ENCODE results near the gene MXD4. TPM values are rescaled to one million over a fixed set of nuclear protein-coding genes. Genes with fewer than 3 reads are reported as not detected.

The MXD4 gene
- total and polyA plus RNA-seq, 2 donors (not counting 1 experiment from before 2014, with no cell fraction given): 67.3 to 75.3 TPM

- Histone ChIP-seq H3K4me1 (ENCODE audit: control insufficient read depth in 2 of 2, insufficient read depth in 2 of 2, low read length in 2 of 2) (no peaks in the 10 kb centered on the region), H3K27me3 (replicated peaks in 1 of 4; ENCODE audit: control extremely low read depth in 1 of 4, control insufficient read depth in 3 of 4, insufficient read depth in 4 of 4, low read length in 3 of 4) (no peaks in the 10 kb centered on the region), H3K4me2 (replicated peaks; ENCODE audit: low read depth, low read length, poor library complexity, severe bottlenecking) (no peak overlapping the region), H2AFZ (ENCODE audit: insufficient read depth, low read depth, low read length, poor library complexity, severe bottlenecking) (no peak overlapping the region), H3K27ac (ENCODE audit: low read length in 2 of 2) (no peak overlapping the region), H3K9me3 (ENCODE audit: control extremely low read depth in 1 of 3, control insufficient read depth in 2 of 3, insufficient read depth in 1 of 3, low read length in 2 of 3) (no peaks in the 10 kb centered on the region), H3K4me3 (ENCODE audit: control extremely low read depth in 1 of 5, extremely low read depth in 1 of 5, insufficient read depth in 1 of 5, low read depth in 2 of 5, low read length in 4 of 5) (no peak overlapping the region), H3K9ac (ENCODE audit: low read length) (no peak overlapping the region), H3K36me3 (replicated peaks in 1 of 2; ENCODE audit: control extremely low read depth in 1 of 2, control insufficient read depth in 1 of 2, extremely low read depth in 1 of 2, insufficient read depth in 2 of 2, low read length in 1 of 2) (no peaks in the 10 kb centered on the region), H3K79me2 (ENCODE audit: control insufficient read depth, insufficient read depth, low read length) (no peaks in the 10 kb centered on the region), H4K20me1 (ENCODE audit: control insufficient read depth, insufficient read depth, low read length, poor library complexity, severe bottlenecking) (no peaks in the 10 kb centered on the region)
- Mint-ChIP-seq H3K27ac (no peak overlapping the region), H3K9me3 (ENCODE audit: insufficient read depth) (no peaks in the 10 kb centered on the region), H3K4me3 (no peak overlapping the region), H3K27me3 (no peaks in the 10 kb centered on the region), H3K4me1 (no peaks in the 10 kb centered on the region)
- ATAC-seq (ENCODE audit: low read depth) (no peak), DNase-seq (no peak)
- 90% methylated on average over 21 of the region's 21 CpGs for WGBS (ENCODE audit: insufficient coverage)
- TF ChIP-seq CTCF (IDR thresholded peaks at IDR 0.05) (no peak), EZH2 (IDR thresholded peaks at IDR 0.05; ENCODE audit: borderline replicate concordance, insufficient read depth, low read depth, low read length, poor library complexity, severe bottlenecking) (no peak)
- CTCF ChIA-PET: no interaction called here
- POLR2A ChIA-PET: no interaction called here
- intact Hi-C loops (cut with micrococcal nuclease): no loop called here
These were observed 12.6 kb upstream of the MXD4 start for GRCh38 chr4:2274320-2275043.

- Mint-ChIP-seq H3K4me3 (no peak overlapping the region), H3K27ac (no peak overlapping the region), H3K27me3 (no peaks in the 10 kb centered on the region), H3K4me1 (no peaks in the 10 kb centered on the region), H3K9me3 (ENCODE audit: insufficient read depth) (no peaks in the 10 kb centered on the region)
- TF ChIP-seq EZH2 (IDR thresholded peaks at IDR 0.05; ENCODE audit: borderline replicate concordance, insufficient read depth, low read depth, low read length, poor library complexity, severe bottlenecking): no peak
- TF ChIP-seq CTCF (IDR thresholded peaks at IDR 0.05): no peak
- ChIA-PET POLR2A (no interaction called here), CTCF (no interaction called here)
- no peak overlapping the region for H3K9ac ChIP-seq (ENCODE audit: low read length)
- no peaks in the 10 kb centered on the region for H3K27me3 ChIP-seq (replicated peaks in 1 of 4; ENCODE audit: control extremely low read depth in 1 of 4, control insufficient read depth in 3 of 4, insufficient read depth in 4 of 4, low read length in 3 of 4)
- no peak overlapping the region for H2AFZ ChIP-seq (ENCODE audit: insufficient read depth, low read depth, low read length, poor library complexity, severe bottlenecking)
- H3K79me2 ChIP-seq (ENCODE audit: control insufficient read depth, insufficient read depth, low read length): no peaks in the 10 kb centered on the region
- H3K4me2 ChIP-seq (replicated peaks; ENCODE audit: low read depth, low read length, poor library complexity, severe bottlenecking): no peak overlapping the region
- DNase-seq (no peak), ATAC-seq (ENCODE audit: low read depth) (no peak)
- no peaks in the 10 kb centered on the region for H4K20me1 ChIP-seq (ENCODE audit: control insufficient read depth, insufficient read depth, low read length, poor library complexity, severe bottlenecking)
- H3K4me1 ChIP-seq (ENCODE audit: control insufficient read depth in 2 of 2, insufficient read depth in 2 of 2, low read length in 2 of 2): no peaks in the 10 kb centered on the region
- H3K9me3 ChIP-seq (ENCODE audit: control extremely low read depth in 1 of 3, control insufficient read depth in 2 of 3, insufficient read depth in 1 of 3, low read length in 2 of 3): no peaks in the 10 kb centered on the region
- no peaks in the 10 kb centered on the region for H3K36me3 ChIP-seq (replicated peaks in 1 of 2; ENCODE audit: control extremely low read depth in 1 of 2, control insufficient read depth in 1 of 2, extremely low read depth in 1 of 2, insufficient read depth in 2 of 2, low read length in 1 of 2)
- WGBS (ENCODE audit: insufficient coverage): 88% methylated on average over 19 of the region's 24 CpGs
- intact Hi-C loops (cut with micrococcal nuclease): no loop called here
- H3K27ac ChIP-seq (ENCODE audit: low read length in 2 of 2): no peak overlapping the region
- no peak overlapping the region for H3K4me3 ChIP-seq (ENCODE audit: control extremely low read depth in 1 of 5, extremely low read depth in 1 of 5, insufficient read depth in 1 of 5, low read depth in 2 of 5, low read length in 4 of 5)
These were observed 11.9 kb upstream of the MXD4 start for GRCh38 chr4:2273657-2274319.

Measured in B cell (primary cell).